Esophagus squamous epithelium (tissue), 5 donors: Measurements from ENCODE around the gene GNAL. TPM values are rescaled to one million over a fixed set of nuclear protein-coding genes. Genes with fewer than 3 reads are reported as not detected.

Experiments used
- DNase-seq: peaks from one replicate; lab custom pipeline; 2025; lab: John Stamatoyannopoulos, UW
- H3K27ac ChIP-seq, 4 donors: fragments of 200-600 bp; sonication (generic); one replicate each; pipeline ENCODE4 v1.5.1; 2016 to 2019; ENCODE audit warnings: mild to moderate bottlenecking in 1 of 4
- H3K27me3 ChIP-seq, 4 donors: fragments of 200-600 bp; sonication (generic); 1 replicate in 3 of 4; 2 replicates in 1 of 4; pipeline versions ENCODE4 v1.5.1 to v1.6.0; 2017 to 2021; ENCODE audit warnings: antibody characterized with exemption in 1 of 4
- H3K36me3 ChIP-seq, 3 donors: fragments of 200-600 bp; sonication (generic); one replicate each; pipeline ENCODE4 v1.5.1; 2016 to 2019
- H3K4me1 ChIP-seq, 3 donors: fragments of 200-600 bp; sonication (generic); one replicate each; pipeline ENCODE4 v1.5.1; 2017 to 2019
- H3K4me3 ChIP-seq, 4 donors: fragments of 200-600 bp; sonication (generic); 1 replicate in 3 of 4; 2 replicates in 1 of 4; pipeline ENCODE4 v1.5.1; 2016 to 2019; ENCODE audit warnings: mild to moderate bottlenecking in 2 of 4, moderate library complexity in 1 of 4
- H3K9me3 ChIP-seq, 3 donors: fragments of 200-600 bp; sonication (generic); one replicate each; pipeline ENCODE4 v1.5.1; 2016 to 2019
- POLR2A ChIP-seq, 4 donors: fragments of 450-650 bp; IDR thresholded peaks; one replicate each; pipeline ENCODE4 v1.6.1; 2017; ENCODE audit warnings: antibody characterized with exemption in 4 of 4, mild to moderate bottlenecking in 4 of 4, moderate library complexity in 3 of 4
- WGBS, 2 donors: methylation state at CpG; one replicate each; pipeline ENCODE4 v1.1.5; 2018; 5-methylcytosine and 5-hydroxymethylcytosine counted together
- intact Hi-C: fragments of 100-400 bp; cut with DNase I; formaldehyde crosslinking; loops from one replicate; pipeline ENCODE4 v1.15.0; 2022
- total RNA-seq, 4 donors: library from RNA; depleted of rRNA; stranded (reverse); fragments of >200 nt; gene quantifications; one replicate each; pipeline ENCODE4 v1.1.0, GENCODE V29; 2016
- TF ChIP-seq, protein P1 (sequence below), 6 experiments: fragments of 450-650 bp in 4 of 6; fragments of 200-600 bp in 2 of 6; sonication (generic) in 2 of 6; IDR thresholded peaks; one replicate each; pipeline ENCODE4 v1.5.1; 2016 to 2019; ENCODE audit warnings: antibody characterized with exemption in 6 of 6, mild to moderate bottlenecking in 4 of 6, moderate library complexity in 4 of 6
- donor health status: DM: yes; HTN: yes; CAD: no.

The GNAL gene
- total RNA-seq, 4 donors from 2014 or later = 2.4 to 23.4 (median 7.0) TPM

DNA sequence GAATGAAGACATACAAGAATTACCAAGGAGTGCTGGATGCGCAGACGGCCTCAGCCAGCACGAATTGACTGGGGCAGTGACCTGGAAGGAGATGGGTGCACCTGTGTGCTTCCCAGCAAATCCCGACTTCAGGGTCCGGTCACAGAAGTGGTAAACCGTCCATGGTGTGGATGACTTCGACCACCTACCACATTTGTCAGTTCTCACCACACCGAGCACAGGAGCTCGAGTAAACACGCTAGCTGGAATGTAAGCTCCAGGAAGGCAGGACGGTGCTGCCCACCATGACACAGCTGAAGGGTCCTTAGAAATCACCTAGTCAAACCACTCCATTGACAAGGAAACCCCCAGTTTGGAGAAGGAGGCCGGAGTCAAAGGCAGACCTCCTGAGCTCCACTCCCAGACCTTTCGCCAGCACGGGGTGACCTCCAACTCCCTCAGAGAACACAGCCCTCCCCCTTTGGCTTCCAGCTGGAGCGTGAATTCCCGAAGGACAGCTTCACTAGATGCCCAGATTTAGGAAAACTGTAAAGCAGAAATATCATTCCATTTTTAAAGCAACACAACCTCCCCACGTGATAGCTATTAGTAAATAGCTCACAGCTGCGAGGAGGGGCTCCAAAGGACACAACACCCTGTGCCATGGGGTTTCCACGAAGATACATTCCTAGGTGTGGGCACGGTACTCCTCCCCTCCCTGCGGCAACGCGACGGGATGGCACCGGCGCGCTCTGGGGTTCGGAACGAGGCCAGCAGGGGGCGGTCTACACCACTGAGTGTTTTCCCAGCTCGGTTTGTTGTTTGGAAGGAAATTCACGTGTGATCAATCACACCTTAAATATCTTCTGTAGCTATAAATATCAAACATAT, 34.1 kb upstream of the GNAL start:
- peaks cover 0 to 11% (median 4%) of the 10 kb centered on the region in 3 donors for H3K4me1 ChIP-seq
- H3K27ac ChIP-seq = no peak overlapping the region
- H3K36me3 ChIP-seq = no peaks in the 10 kb centered on the region
- WGBS, 2 donors = 30 to 42% methylated on average over 20 to 23 of the region's 32 CpGs
- TF ChIP-seq POLR2A (IDR thresholded peaks at IDR 0.05) = no peak
- TF ChIP-seq, protein P1, sequence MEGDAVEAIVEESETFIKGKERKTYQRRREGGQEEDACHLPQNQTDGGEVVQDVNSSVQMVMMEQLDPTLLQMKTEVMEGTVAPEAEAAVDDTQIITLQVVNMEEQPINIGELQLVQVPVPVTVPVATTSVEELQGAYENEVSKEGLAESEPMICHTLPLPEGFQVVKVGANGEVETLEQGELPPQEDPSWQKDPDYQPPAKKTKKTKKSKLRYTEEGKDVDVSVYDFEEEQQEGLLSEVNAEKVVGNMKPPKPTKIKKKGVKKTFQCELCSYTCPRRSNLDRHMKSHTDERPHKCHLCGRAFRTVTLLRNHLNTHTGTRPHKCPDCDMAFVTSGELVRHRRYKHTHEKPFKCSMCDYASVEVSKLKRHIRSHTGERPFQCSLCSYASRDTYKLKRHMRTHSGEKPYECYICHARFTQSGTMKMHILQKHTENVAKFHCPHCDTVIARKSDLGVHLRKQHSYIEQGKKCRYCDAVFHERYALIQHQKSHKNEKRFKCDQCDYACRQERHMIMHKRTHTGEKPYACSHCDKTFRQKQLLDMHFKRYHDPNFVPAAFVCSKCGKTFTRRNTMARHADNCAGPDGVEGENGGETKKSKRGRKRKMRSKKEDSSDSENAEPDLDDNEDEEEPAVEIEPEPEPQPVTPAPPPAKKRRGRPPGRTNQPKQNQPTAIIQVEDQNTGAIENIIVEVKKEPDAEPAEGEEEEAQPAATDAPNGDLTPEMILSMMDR (IDR thresholded peaks at IDR 0.05) = peak; percentile 41 to 92 (median 79)
- no peak overlapping the region for H3K4me3 ChIP-seq
- intact Hi-C loops = loop anchor here (5.0 kb wide), 1 partner anchor 72 kb away; no protein-coding TSS in a partner anchor
- peaks cover 0 to 34% (median 0%) of the 10 kb centered on the region in 4 donors for H3K27me3 ChIP-seq
- DNase-seq = no peak
- H3K9me3 ChIP-seq = no peaks in the 10 kb centered on the region

GRCh38 chr18:11655606-11655932, 33.5 kb upstream of the GNAL start:
- no peak overlapping the region for H3K4me3 ChIP-seq
- no peaks in the 10 kb centered on the region for H3K36me3 ChIP-seq
- WGBS, 2 donors = 13 to 18% methylated on average over 5 of the region's 5 CpGs
- intact Hi-C loops = loop anchor here (5.0 kb wide), 1 partner anchor 72 kb away; no protein-coding TSS in a partner anchor
- H3K27ac ChIP-seq = no peak overlapping the region
- no peak for DNase-seq
- TF ChIP-seq POLR2A (IDR thresholded peaks at IDR 0.05) = no peak
- TF ChIP-seq, protein P1 (IDR thresholded peaks at IDR 0.05) = no peak
- H3K4me1 ChIP-seq = peaks cover 0 to 11% (median 4%) of the 10 kb centered on the region in 3 donors
- peaks cover 0 to 34% (median 0%) of the 10 kb centered on the region in 4 donors for H3K27me3 ChIP-seq
- no peaks in the 10 kb centered on the region for H3K9me3 ChIP-seq

DNA sequence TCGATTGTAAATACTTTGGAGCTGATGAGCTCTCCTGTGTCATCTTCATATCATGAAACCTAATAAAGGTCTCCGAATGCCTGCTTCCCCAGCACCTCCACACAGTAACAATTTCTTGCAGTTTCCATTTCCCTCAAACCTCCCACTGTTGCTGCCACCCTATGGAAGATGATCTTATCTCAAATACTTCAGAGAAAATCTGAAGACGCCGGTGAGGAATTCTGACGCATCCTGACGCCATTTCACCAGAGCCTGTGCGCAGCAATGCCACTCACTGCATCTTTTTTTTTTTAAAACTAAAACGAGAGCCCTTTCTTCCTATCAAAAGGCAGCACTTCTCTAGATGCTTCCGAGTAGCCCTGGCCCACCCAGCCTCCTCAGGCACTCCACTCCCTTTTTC, 31.9 kb upstream of the GNAL start:
- intact Hi-C loops = loop anchor here (5.0 kb wide), 1 partner anchor 70 kb away; no protein-coding TSS in a partner anchor
- Histone ChIP-seq H3K27me3 (peaks cover 0 to 38% (median 0%) of the 10 kb centered on the region in 4 donors), H3K9me3 (no peaks in the 10 kb centered on the region), H3K4me3 (no peak overlapping the region), H3K27ac (no peak overlapping the region), H3K4me1 (peaks cover 0 to 11% (median 4%) of the 10 kb centered on the region in 3 donors), H3K36me3 (no peaks in the 10 kb centered on the region)
- DNase-seq = no peak
- WGBS, 2 donors = 83 to 84% methylated on average over 9 of the region's 9 CpGs
- TF ChIP-seq, protein P1 (IDR thresholded peaks at IDR 0.05) = no peak
- TF ChIP-seq POLR2A (IDR thresholded peaks at IDR 0.05) = no peak

- 87 to 92% methylated on average over 8 of the region's 8 CpGs for WGBS, 2 donors
- TF ChIP-seq, protein P1 (IDR thresholded peaks at IDR 0.05) = no peak
- TF ChIP-seq POLR2A (IDR thresholded peaks at IDR 0.05) = no peak
- Histone ChIP-seq H3K27me3 (peaks cover 0 to 42% (median 0%) of the 10 kb centered on the region in 4 donors), H3K4me3 (no peak overlapping the region), H3K4me1 (peaks cover 0 to 11% (median 4%) of the 10 kb centered on the region in 3 donors), H3K36me3 (no peaks in the 10 kb centered on the region), H3K27ac (no peak overlapping the region), H3K9me3 (no peaks in the 10 kb centered on the region)
- intact Hi-C loops = loop anchor here (5.0 kb wide), 1 partner anchor 70 kb away; no protein-coding TSS in a partner anchor
- no peak for DNase-seq
Observed at GRCh38 chr18:11657554-11657953, 31.5 kb upstream of the GNAL start.

GRCh38 chr18:11658019-11658418, 31.0 kb upstream of the GNAL start:
- H3K27ac ChIP-seq = no peak overlapping the region
- intact Hi-C loops = loop anchor here (5.0 kb wide), 1 partner anchor 69 kb away; no protein-coding TSS in a partner anchor
- WGBS, 2 donors = 82 to 91% methylated on average over 5 of the region's 5 CpGs

More at GRCh38 chr18:11658019-11658418, 31.0 kb upstream of the GNAL start:
- DNase-seq = no peak
- TF ChIP-seq, protein P1 (IDR thresholded peaks at IDR 0.05) = no peak
- no peak for TF ChIP-seq POLR2A (IDR thresholded peaks at IDR 0.05)
- Histone ChIP-seq H3K27me3 (peaks cover 0 to 46% (median 0%) of the 10 kb centered on the region in 4 donors), H3K9me3 (no peaks in the 10 kb centered on the region), H3K4me1 (peaks cover 0 to 11% (median 4%) of the 10 kb centered on the region in 3 donors), H3K36me3 (no peaks in the 10 kb centered on the region), H3K4me3 (no peak overlapping the region)
